Measurements from ENCODE around the gene HSD17B11.

- no peak for TF ChIP-seq CTCF (IDR thresholded peaks at IDR 0.05)
- no peak for TF ChIP-seq POLR2A (IDR thresholded peaks at IDR 0.05)
Measured at GRCh38 chr4:87392183-87392582, 1.2 kb upstream of the HSD17B11 start.
